Upper lobe of right lung (tissue), 1 donor: Measurements from ENCODE around the gene CDK6. TPM values are rescaled to one million over a fixed set of nuclear protein-coding genes. Genes with fewer than 3 reads are reported as not detected.
"Not testable (repeated sequence)": the region's sequence is repeated elsewhere in the genome, so short reads cannot be mapped to it uniquely, and the experiment has no call there.

Source experiments
- ATAC-seq: fragments of 200-7000 bp; cut with Tn5 transposase; one replicate; pipeline ENCODE4 v1.9.1; 2020; ENCODE audit warnings: mild to moderate bottlenecking, moderate library complexity
- DNase-seq: peaks from one replicate; pipeline ENCODE4 v3.0.0-alpha.2; 2020
- H3K27ac ChIP-seq: fragments of 200-600 bp; one replicate; pipeline ENCODE4 v1.8.0; 2022
- H3K27me3 ChIP-seq: fragments of 200-600 bp; one replicate; pipeline ENCODE4 v1.8.0; 2022; ENCODE audit warnings: mild to moderate bottlenecking
- H3K36me3 ChIP-seq: fragments of 200-600 bp; one replicate; pipeline ENCODE4 v1.8.0; 2022
- H3K4me1 ChIP-seq: fragments of 200-600 bp; one replicate; pipeline ENCODE4 v1.8.0; 2022
- H3K4me3 ChIP-seq: fragments of 200-600 bp; one replicate; pipeline ENCODE4 v1.8.0; 2022; ENCODE audit warnings: mild to moderate bottlenecking
- H3K9me3 ChIP-seq: fragments of 200-600 bp; one replicate; pipeline ENCODE4 v1.8.0; 2022
- CTCF ChIP-seq: fragments of 200-600 bp; IDR thresholded peaks from one replicate; pipeline ENCODE4 v1.8.0; 2022; ENCODE audit warnings: antibody characterized with exemption
- intact Hi-C: fragments of 100-400 bp; cut with DNase I; formaldehyde crosslinking; loops from one replicate; pipeline ENCODE4 v1.11.0; 2022
- total RNA-seq: library from RNA; stranded (reverse); fragmentation: NEBNext Ultra II Directional; extraction: Animal tissue kit (Norgen Biotek cat#: 25700); gene quantifications from one replicate; pipeline ENCODE4 v1.2.1, GENCODE V29; 2021
- donor health status: DM: no; HTN: yes; CAD: no; lungs with severe emphysema.

CDK6 gene
- total RNA-seq, 1 donor from 2014 or later = 22.4 TPM

- Histone ChIP-seq H3K36me3 (peaks cover 4% of the 10 kb centered on the region), H3K27me3 (no peaks in the 10 kb centered on the region), H3K4me1 (no peaks in the 10 kb centered on the region), H3K4me3 (no peak overlapping the region), H3K9me3 (no peaks in the 10 kb centered on the region), H3K27ac (no peak overlapping the region)
- peak; percentile 47 for TF ChIP-seq CTCF
- DNase-seq = no peak
- intact Hi-C loops = no loop called here
- ATAC-seq = peak; percentile 45
Observed at GRCh38 chr7:92609921-92610518, 226.4 kb downstream of the CDK6 start.

- intact Hi-C loops = no loop called here
- Histone ChIP-seq H3K4me3 (peak overlapping the region; percentile 25), H3K4me1 (no peaks in the 10 kb centered on the region), H3K27ac (no peak overlapping the region), H3K27me3 (no peaks in the 10 kb centered on the region), H3K9me3 (no peaks in the 10 kb centered on the region), H3K36me3 (no peaks in the 10 kb centered on the region)
- DNase-seq = peak; percentile 87
- TF ChIP-seq CTCF = no peak
- peak; percentile 96 for ATAC-seq
Observed at GRCh38 chr7:92608380-92609322, 227.7 kb downstream of the CDK6 start.

GRCh38 chr7:92606985-92607384 lies 229.4 kb downstream of the CDK6 start:
- ATAC-seq (no peak), DNase-seq (no peak)
- Histone ChIP-seq H3K4me1 (no peaks in the 10 kb centered on the region), H3K36me3 (no peaks in the 10 kb centered on the region), H3K27ac (no peak overlapping the region), H3K9me3 (no peaks in the 10 kb centered on the region), H3K4me3 (no peak overlapping the region), H3K27me3 (no peaks in the 10 kb centered on the region)
- TF ChIP-seq CTCF = no peak
- intact Hi-C loops = no loop called here

GRCh38 chr7:92604517-92604916 lies 231.9 kb downstream of the CDK6 start:
- DNase-seq, H3K27ac ChIP-seq, H3K9me3 ChIP-seq, intact Hi-C loops, H3K4me3 ChIP-seq, H3K27me3 ChIP-seq, H3K4me1 ChIP-seq, H3K36me3 ChIP-seq: not testable (repeated sequence)
- peak; percentile 21 for ATAC-seq

GRCh38 chr7:92603089-92603445 lies 233.3 kb downstream of the CDK6 start:
- Histone ChIP-seq H3K27me3 (no peaks in the 10 kb centered on the region), H3K9me3 (no peaks in the 10 kb centered on the region), H3K27ac (no peak overlapping the region), H3K36me3 (no peaks in the 10 kb centered on the region), H3K4me1 (no peaks in the 10 kb centered on the region), H3K4me3 (no peak overlapping the region)
- DNase-seq (no peak), ATAC-seq (no peak)
- no peak for TF ChIP-seq CTCF
- intact Hi-C loops = no loop called here

GRCh38 chr7:92602352-92603088 lies 233.9 kb downstream of the CDK6 start:
- Histone ChIP-seq H3K27me3 (no peaks in the 10 kb centered on the region), H3K27ac (no peak overlapping the region), H3K4me3 (no peak overlapping the region), H3K4me1 (no peaks in the 10 kb centered on the region), H3K9me3 (no peaks in the 10 kb centered on the region), H3K36me3 (no peaks in the 10 kb centered on the region)
- DNase-seq (no peak), ATAC-seq (no peak)
- intact Hi-C loops = no loop called here
- no peak for TF ChIP-seq CTCF
